Cardiac fibroblast (primary cell): ENCODE results near the gene SYT9.

Experiments
- DNase-seq, 2 donors: peaks; one replicate each; pipeline versions ENCODE4 v3.0.0 to v3.0.0-alpha.2; 2010; ENCODE audit warnings: low read depth in 2 of 2
- H3K4me3 ChIP-seq, 2 donors: replicated peaks in 1 of 2; 1 replicate in 1 of 2; 2 replicates in 1 of 2; pipeline ENCODE4 v1.5.1; 2011; ENCODE audit warnings: low read depth in 2 of 2, low read length in 2 of 2, mild to moderate bottlenecking in 2 of 2, moderate library complexity in 1 of 2
- TF ChIP-seq, protein P1 (sequence below): IDR thresholded peaks from one replicate; pipeline ENCODE4 v1.5.1; 2011; ENCODE audit warnings: low read depth, mild to moderate bottlenecking, low read length, inconsistent platforms

The SYT9 gene

DNA sequence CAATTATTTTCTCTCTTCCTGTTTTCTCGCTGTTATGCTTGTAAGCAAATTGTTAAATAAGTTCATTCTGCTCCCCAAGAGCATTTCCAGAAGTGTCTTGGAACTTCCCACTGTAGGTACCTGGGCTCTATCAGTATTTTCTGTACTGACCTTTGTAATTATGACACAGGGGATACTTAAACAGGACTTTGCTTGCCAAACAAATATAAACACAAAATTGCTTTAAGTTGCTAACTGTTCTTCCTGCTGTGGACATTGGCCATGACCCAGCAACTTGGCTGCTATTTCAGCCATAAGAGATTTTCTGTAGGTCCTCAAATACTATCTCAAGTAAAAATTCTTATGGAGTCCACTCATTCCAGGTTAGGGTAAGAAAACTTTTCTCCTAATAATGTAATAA lies 30.1 kb downstream of the SYT9 start:
- TF ChIP-seq, protein P1, sequence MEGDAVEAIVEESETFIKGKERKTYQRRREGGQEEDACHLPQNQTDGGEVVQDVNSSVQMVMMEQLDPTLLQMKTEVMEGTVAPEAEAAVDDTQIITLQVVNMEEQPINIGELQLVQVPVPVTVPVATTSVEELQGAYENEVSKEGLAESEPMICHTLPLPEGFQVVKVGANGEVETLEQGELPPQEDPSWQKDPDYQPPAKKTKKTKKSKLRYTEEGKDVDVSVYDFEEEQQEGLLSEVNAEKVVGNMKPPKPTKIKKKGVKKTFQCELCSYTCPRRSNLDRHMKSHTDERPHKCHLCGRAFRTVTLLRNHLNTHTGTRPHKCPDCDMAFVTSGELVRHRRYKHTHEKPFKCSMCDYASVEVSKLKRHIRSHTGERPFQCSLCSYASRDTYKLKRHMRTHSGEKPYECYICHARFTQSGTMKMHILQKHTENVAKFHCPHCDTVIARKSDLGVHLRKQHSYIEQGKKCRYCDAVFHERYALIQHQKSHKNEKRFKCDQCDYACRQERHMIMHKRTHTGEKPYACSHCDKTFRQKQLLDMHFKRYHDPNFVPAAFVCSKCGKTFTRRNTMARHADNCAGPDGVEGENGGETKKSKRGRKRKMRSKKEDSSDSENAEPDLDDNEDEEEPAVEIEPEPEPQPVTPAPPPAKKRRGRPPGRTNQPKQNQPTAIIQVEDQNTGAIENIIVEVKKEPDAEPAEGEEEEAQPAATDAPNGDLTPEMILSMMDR: no peak
- H3K4me3 ChIP-seq: no peak overlapping the region
- DNase-seq: no peak

DNA sequence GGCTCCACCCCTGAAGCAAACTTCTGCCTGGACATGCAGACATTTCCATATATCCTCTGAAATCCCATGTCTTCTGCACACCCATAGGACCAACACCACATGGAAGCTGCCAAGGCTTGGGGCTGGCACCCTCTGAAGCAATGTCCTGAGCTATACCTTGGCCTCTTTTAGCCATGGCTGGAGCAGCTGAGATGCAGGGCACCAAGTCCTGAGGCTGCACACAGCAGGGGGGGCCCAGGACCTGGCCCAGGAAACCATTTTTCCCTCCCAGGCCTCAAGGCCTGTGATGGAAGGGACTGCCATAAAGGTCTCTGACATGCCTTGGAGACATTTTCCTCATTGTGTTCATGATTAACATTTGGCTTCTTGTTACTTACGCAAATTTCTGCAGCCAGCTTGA lies 34.5 kb downstream of the SYT9 start:
- no peak overlapping the region for H3K4me3 ChIP-seq
- TF ChIP-seq, protein P1: no peak
- no peak for DNase-seq

DNA sequence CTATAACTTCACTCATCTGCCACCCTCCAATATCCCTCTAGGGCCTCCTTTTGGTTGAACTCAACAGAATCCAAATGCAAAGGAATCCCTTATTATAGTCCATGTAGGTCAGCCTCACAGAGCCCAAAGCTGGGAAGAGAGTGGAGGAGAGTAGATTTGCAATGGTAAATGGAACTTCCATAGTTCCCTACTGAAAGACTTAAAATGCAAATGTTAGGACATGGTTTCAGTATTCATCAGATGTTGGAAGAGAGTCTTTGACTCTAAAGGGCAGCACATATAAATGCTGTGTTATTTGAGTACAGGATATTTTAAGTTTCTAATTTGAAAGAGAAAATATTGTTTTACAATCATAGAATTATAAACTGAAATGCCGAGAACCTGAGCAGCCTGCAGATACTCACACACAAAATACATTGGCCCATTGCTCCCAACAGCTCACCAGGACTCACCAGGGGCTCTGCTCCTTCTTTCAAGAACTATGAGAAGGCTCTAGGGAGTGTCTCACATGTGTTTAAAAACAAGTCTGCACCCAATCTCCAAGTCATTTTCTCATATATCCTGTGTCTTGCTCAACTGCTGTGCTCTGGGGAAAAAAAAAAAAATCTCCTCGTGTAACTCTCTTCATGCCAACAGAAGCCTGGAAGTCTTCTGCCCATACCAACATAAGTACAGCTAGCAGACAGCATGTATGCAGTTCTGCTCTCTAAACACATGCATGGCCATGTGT lies 39.6 kb downstream of the SYT9 start:
- no peak for DNase-seq
- H3K4me3 ChIP-seq: no peak overlapping the region
- TF ChIP-seq, protein P1: no peak

DNA sequence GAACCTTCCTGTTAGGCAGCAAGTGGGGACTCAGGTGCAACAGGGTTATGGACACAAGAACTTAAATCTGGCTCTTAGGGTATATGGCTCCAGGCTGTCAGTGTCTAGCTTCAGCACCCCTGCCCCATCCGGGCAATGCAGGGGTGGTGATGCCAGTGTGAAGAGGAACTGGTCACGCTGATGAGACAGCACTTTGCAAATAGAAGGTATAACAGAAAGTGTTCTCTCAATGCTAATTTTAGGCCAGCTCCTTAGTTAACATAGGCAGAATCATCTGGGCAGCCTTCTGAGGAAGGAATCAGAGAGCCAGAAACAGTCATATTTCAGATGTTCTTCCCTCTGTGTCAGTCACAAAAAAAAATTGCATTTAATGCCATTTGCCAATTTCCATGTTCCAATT lies 41.2 kb downstream of the SYT9 start:
- no peak for DNase-seq
- TF ChIP-seq, protein P1: no peak

DNA sequence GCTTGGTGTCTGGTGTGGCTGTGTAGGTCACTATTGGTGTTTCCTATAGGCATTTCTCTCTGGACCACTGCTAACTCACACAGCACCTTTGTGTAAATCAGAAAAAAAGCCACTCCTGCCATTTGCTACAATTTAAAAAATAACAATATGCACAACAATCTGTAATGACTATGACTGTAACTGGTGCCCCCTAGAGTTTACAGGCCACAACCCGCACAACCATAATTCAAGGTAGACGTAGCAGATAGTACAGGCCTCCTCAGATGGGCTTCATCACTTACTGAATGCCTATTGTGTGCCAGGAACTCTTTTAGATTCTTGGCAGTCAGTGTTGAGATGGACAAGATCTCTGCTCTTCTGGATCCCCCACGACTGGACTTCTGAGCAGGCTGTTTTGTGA lies 47.7 kb downstream of the SYT9 start:
- H3K4me3 ChIP-seq: no peak overlapping the region
- no peak for DNase-seq
- TF ChIP-seq, protein P1: no peak

More for the DNA sequence above, 41.2 kb downstream of the SYT9 start:
- no peak overlapping the region for H3K4me3 ChIP-seq

DNA sequence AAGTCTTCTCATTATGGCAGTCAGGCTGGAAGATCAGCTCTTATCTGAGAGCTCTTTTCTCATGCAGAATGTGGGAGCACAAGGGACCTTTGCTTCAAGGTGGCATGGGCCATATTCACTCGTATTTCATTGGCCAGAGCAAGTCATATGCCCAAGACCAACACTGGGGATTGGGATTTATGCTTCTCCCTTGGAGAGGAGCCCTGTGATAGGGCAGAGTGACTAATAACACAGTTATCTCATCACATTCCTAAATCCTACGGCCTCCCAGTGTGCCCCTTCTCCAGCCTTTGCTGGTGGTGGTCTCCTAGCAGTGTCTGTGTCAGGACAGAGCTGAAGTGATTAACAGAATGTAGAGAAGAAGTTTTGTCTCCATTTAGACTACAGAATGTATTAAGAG lies 48.6 kb downstream of the SYT9 start:
- no peak overlapping the region for H3K4me3 ChIP-seq
- no peak for DNase-seq
- TF ChIP-seq, protein P1: no peak

DNA sequence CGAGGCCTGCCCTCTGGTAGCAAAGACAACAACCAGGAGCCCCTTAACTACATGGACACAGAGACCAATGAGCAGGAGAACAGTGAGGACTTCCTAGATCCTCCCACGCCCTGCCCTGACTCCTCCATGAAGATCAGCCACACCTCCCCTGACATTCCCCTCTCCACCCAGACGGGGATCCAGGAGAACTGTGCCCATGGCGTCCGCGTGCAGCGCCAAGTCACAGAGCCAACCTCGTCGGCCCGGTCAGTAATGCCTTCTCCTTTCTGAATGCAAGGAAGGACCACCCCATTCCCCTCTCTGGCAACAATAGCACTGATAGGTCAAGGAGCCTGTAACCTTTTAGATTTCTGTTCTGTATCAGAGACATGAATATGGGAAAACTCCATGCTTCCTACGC lies 51.4 kb downstream of the SYT9 start:
- TF ChIP-seq, protein P1: no peak

More for the DNA sequence above, 51.4 kb downstream of the SYT9 start:
- no peak overlapping the region for H3K4me3 ChIP-seq
- DNase-seq: no peak
